ENCODE measurements around the gene CCDC63.
"Not testable (repeated sequence)": the region's sequence is repeated elsewhere in the genome, so short reads cannot be mapped to it uniquely, and the experiment has no call there.

Gene CCDC63

GRCh38 chr12:110923192-110923591 is 76.4 kb downstream of the CCDC63 start:
- DNase-seq (ENCODE audit: low spot score), result no peak

GRCh38 chr12:110923692-110924334 is 77.0 kb downstream of the CCDC63 start:
- DNase-seq (ENCODE audit: low spot score), result no peak

GRCh38 chr12:110927546-110927945 is 80.8 kb downstream of the CCDC63 start:
- no peak for DNase-seq (ENCODE audit: low spot score)

GRCh38 chr12:110928700-110929099 is 81.9 kb downstream of the CCDC63 start:
- DNase-seq (ENCODE audit: low spot score), result no peak

GRCh38 chr12:110929818-110930217 is 83.0 kb downstream of the CCDC63 start:
- no peak for DNase-seq (ENCODE audit: low spot score)

- DNase-seq (ENCODE audit: low spot score), result no peak
Measured at GRCh38 chr12:110930348-110931314, 83.8 kb downstream of the CCDC63 start.

GRCh38 chr12:110931315-110931728 is 84.5 kb downstream of the CCDC63 start:
- DNase-seq (ENCODE audit: low spot score), result no peak

- DNase-seq (ENCODE audit: low spot score), result no peak
Measured at GRCh38 chr12:110932046-110932445, 85.3 kb downstream of the CCDC63 start.

GRCh38 chr12:110933326-110933974 is 86.7 kb downstream of the CCDC63 start:
- no peak for DNase-seq (ENCODE audit: low spot score)

GRCh38 chr12:110934093-110934852 is 87.5 kb downstream of the CCDC63 start:
- no peak for DNase-seq (ENCODE audit: low spot score)

- no peak for DNase-seq (ENCODE audit: low spot score)
Measured at GRCh38 chr12:110935588-110935987, 88.8 kb downstream of the CCDC63 start.

GRCh38 chr12:110936367-110937103 is 89.7 kb downstream of the CCDC63 start:
- DNase-seq (ENCODE audit: low spot score), result no peak

- peak; percentile 43 for DNase-seq (ENCODE audit: low spot score)
Measured at GRCh38 chr12:110937104-110937641, 90.4 kb downstream of the CCDC63 start.

- DNase-seq (ENCODE audit: low spot score), result no peak
Measured at GRCh38 chr12:110940296-110940695, 93.5 kb downstream of the CCDC63 start.

- no peak for DNase-seq (ENCODE audit: low spot score)
Measured at GRCh38 chr12:110940933-110941332, 94.1 kb downstream of the CCDC63 start.

- DNase-seq (ENCODE audit: low spot score), result no peak
Measured at GRCh38 chr12:110941391-110941790, 94.6 kb downstream of the CCDC63 start.

- DNase-seq (ENCODE audit: low spot score), result no peak
Measured at GRCh38 chr12:110943373-110943772, 96.6 kb downstream of the CCDC63 start.

- DNase-seq (ENCODE audit: low spot score), result no peak
Measured at GRCh38 chr12:110948041-110948440, 101.3 kb downstream of the CCDC63 start.

- DNase-seq (ENCODE audit: low spot score), result not testable (repeated sequence)
Measured at GRCh38 chr12:110950466-110950865, 103.7 kb downstream of the CCDC63 start.

GRCh38 chr12:110950867-110951266 is 104.1 kb downstream of the CCDC63 start:
- DNase-seq (ENCODE audit: low spot score), result not testable (repeated sequence)

All from CD4-positive, alpha-beta T cell treated with Interleukin-15 for 4 hours (primary cell).